C4-2B (cell line): Measurements from ENCODE around the gene NACC2.

Source experiments
- H3K27ac ChIP-seq: fragments of 450-650 bp; 2 replicates; pipeline ENCODE4 v1.5.1; 2017
- CTCF ChIP-seq: fragments of 450-650 bp; conservative IDR thresholded peaks from 2 replicates; pipeline ENCODE4 v1.5.1; 2017; ENCODE audit warnings: mild to moderate bottlenecking
- ZFX ChIP-seq: fragments of 450-650 bp; IDR thresholded peaks from 2 replicates; pipeline ENCODE4 v1.6.1; 2017

The NACC2 gene

GRCh38 chr9:136051453-136051836, 43.6 kb downstream of the NACC2 start:
- peak overlapping the region; percentile 89 for H3K27ac ChIP-seq
- TF ChIP-seq ZFX: peak; percentile 67; the same call in 1 of the 2 replicates
- TF ChIP-seq CTCF: no peak

- peak overlapping the region; percentile 89 for H3K27ac ChIP-seq
- TF ChIP-seq ZFX (no peak), CTCF (no peak)
These were observed 44.2 kb downstream of the NACC2 start for GRCh38 chr9:136050701-136051452.

GRCh38 chr9:136050266-136050700, 44.8 kb downstream of the NACC2 start:
- TF ChIP-seq CTCF (no peak), ZFX (no peak)
- peak overlapping the region; percentile 89 for H3K27ac ChIP-seq

GRCh38 chr9:136049491-136050265, 45.4 kb downstream of the NACC2 start:
- H3K27ac ChIP-seq: no peak overlapping the region
- TF ChIP-seq CTCF: no peak
- TF ChIP-seq ZFX: no peak

- H3K27ac ChIP-seq: no peak overlapping the region
- TF ChIP-seq CTCF: no peak
- no peak for TF ChIP-seq ZFX
These were observed 46.3 kb downstream of the NACC2 start for GRCh38 chr9:136048560-136049411.

GRCh38 chr9:136047775-136048559, 47.1 kb downstream of the NACC2 start:
- no peak for TF ChIP-seq CTCF
- no peak for TF ChIP-seq ZFX
- H3K27ac ChIP-seq: no peak overlapping the region
